Measurements from ENCODE around the gene ALG14. TPM values are rescaled to one million over a fixed set of nuclear protein-coding genes. Genes with fewer than 3 reads are reported as not detected.

ALG14 gene
- polyA plus RNA-seq, 1 of the 3 experiments (the other 2 are of a cell fraction): 2.5 TPM

DNA sequence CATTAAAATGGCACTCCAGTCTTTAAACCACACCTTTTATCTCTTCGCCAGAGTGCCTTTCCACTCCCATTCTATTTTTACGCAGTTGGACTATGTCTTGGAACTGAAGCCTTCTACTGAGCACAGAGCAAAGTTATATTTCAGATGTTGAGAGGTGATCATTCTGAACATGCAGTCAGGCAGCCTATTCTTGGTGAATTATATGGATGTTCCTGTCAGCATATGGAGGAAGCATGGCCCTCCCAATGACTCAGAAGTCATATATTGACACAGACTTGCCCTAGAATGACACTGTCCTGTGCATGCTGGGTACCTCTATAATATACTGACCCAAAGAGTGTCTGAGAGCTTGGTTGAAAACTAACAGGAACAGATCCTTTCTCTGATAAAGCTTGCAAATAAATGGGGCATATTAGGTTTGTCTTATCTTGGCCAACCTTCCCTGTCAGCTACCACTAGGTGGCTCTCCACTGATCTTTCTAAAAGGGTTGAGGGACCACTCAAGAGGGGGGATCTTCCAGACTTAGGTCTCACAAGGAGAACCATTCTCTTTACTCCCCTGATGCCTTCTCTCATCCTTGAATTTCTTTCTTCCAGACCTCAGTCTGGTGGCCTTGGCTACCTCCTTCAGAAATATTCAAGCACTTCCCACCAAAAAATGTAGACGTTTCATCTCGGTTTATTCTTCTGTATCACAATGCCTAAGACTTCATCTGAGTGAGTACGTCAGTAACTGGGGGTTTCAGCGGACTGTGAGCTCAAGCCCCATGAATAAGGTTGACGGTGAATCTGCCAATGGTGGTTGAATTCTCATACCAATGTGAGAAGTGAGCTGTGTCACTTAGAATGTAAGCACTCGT is 11.8 kb upstream of the ALG14 start:
- peaks cover 5% of the 10 kb centered on the region in 2 experiments; a peak in 2 of 4 replicates for H3K4me1 ChIP-seq (ENCODE audit: control insufficient read depth in 1 of 2, insufficient read depth in 2 of 2, low read depth in 1 of 2, low read length in 1 of 2)
- H3K79me2 ChIP-seq (ENCODE audit: insufficient read depth): no peaks in the 10 kb centered on the region
- TF ChIP-seq RAD21 (IDR thresholded peaks at IDR 0.05; ENCODE audit: low read length): peak; percentile 53
- no peak for TF ChIP-seq MEF2A (IDR thresholded peaks at IDR 0.05; ENCODE audit: borderline replicate concordance, low read depth)
- no peak for TF ChIP-seq EP300 (IDR thresholded peaks at IDR 0.05; ENCODE audit: borderline replicate concordance in 1 of 2, low read depth in 1 of 2, low read length in 1 of 2)
- TF ChIP-seq TAF1 (IDR thresholded peaks at IDR 0.05; ENCODE audit: borderline replicate concordance, low read depth, low read length): no peak
- TF ChIP-seq EZH2phosphoT487 (IDR thresholded peaks at IDR 0.05; ENCODE audit: borderline replicate concordance, low read depth): no peak
- no peak for TF ChIP-seq JUND (IDR thresholded peaks at IDR 0.05)
- TF ChIP-seq, protein P1, sequence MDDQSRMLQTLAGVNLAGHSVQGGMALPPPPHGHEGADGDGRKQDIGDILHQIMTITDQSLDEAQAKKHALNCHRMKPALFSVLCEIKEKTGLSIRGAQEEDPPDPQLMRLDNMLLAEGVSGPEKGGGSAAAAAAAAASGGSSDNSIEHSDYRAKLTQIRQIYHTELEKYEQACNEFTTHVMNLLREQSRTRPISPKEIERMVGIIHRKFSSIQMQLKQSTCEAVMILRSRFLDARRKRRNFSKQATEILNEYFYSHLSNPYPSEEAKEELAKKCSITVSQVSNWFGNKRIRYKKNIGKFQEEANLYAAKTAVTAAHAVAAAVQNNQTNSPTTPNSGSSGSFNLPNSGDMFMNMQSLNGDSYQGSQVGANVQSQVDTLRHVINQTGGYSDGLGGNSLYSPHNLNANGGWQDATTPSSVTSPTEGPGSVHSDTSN (IDR thresholded peaks at IDR 0.05): no peak
- TF ChIP-seq, protein P2, sequence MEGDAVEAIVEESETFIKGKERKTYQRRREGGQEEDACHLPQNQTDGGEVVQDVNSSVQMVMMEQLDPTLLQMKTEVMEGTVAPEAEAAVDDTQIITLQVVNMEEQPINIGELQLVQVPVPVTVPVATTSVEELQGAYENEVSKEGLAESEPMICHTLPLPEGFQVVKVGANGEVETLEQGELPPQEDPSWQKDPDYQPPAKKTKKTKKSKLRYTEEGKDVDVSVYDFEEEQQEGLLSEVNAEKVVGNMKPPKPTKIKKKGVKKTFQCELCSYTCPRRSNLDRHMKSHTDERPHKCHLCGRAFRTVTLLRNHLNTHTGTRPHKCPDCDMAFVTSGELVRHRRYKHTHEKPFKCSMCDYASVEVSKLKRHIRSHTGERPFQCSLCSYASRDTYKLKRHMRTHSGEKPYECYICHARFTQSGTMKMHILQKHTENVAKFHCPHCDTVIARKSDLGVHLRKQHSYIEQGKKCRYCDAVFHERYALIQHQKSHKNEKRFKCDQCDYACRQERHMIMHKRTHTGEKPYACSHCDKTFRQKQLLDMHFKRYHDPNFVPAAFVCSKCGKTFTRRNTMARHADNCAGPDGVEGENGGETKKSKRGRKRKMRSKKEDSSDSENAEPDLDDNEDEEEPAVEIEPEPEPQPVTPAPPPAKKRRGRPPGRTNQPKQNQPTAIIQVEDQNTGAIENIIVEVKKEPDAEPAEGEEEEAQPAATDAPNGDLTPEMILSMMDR (IDR thresholded peaks at IDR 0.05): peak; percentile 68
- no peak for TF ChIP-seq NRF1 (IDR thresholded peaks at IDR 0.05; ENCODE audit: low read depth, low read length)
- TF ChIP-seq SMC3 (IDR thresholded peaks at IDR 0.05; ENCODE audit: low read depth, low read length): peak; percentile 28; the same call in 1 of the 2 replicates
- TF ChIP-seq YY1 (IDR thresholded peaks at IDR 0.05; ENCODE audit: low read depth): no peak
- TF ChIP-seq, protein P3, sequence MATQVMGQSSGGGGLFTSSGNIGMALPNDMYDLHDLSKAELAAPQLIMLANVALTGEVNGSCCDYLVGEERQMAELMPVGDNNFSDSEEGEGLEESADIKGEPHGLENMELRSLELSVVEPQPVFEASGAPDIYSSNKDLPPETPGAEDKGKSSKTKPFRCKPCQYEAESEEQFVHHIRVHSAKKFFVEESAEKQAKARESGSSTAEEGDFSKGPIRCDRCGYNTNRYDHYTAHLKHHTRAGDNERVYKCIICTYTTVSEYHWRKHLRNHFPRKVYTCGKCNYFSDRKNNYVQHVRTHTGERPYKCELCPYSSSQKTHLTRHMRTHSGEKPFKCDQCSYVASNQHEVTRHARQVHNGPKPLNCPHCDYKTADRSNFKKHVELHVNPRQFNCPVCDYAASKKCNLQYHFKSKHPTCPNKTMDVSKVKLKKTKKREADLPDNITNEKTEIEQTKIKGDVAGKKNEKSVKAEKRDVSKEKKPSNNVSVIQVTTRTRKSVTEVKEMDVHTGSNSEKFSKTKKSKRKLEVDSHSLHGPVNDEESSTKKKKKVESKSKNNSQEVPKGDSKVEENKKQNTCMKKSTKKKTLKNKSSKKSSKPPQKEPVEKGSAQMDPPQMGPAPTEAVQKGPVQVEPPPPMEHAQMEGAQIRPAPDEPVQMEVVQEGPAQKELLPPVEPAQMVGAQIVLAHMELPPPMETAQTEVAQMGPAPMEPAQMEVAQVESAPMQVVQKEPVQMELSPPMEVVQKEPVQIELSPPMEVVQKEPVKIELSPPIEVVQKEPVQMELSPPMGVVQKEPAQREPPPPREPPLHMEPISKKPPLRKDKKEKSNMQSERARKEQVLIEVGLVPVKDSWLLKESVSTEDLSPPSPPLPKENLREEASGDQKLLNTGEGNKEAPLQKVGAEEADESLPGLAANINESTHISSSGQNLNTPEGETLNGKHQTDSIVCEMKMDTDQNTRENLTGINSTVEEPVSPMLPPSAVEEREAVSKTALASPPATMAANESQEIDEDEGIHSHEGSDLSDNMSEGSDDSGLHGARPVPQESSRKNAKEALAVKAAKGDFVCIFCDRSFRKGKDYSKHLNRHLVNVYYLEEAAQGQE (IDR thresholded peaks at IDR 0.05; ENCODE audit: low read depth, low read length): no peak
- no peak for TF ChIP-seq FOXJ3 (CRISPR knock-in tag; IDR thresholded peaks at IDR 0.05)
- no peak for TF ChIP-seq MXI1 (IDR thresholded peaks at IDR 0.05; ENCODE audit: low read depth, low read length)
- TF ChIP-seq TCF12 (IDR thresholded peaks at IDR 0.05): no peak
- H3K36me3 ChIP-seq (replicated peaks in 1 of 2; ENCODE audit: control insufficient read depth in 1 of 2, insufficient read depth in 2 of 2, low read length in 1 of 2): no peaks in the 10 kb centered on the region
- peaks cover 10% of the 10 kb centered on the region for H3F3A ChIP-seq (replicated peaks; ENCODE audit: insufficient read depth)
- CTCF ChIA-PET: interaction anchor here (0.6 to 3.8 kb wide), 18 partner anchors 9 to 930 kb away, joined by 3 to 13 read pairs (median 3); partner anchors contain the start of genes ALG14, RWDD3 and TLCD4
- no peak overlapping the region for H3K9ac ChIP-seq
- no peaks in the 10 kb centered on the region; the same call in 1 of the 2 replicates for H3K27me3 ChIP-seq (ENCODE audit: insufficient read depth)
- no peak overlapping the region for H3K27ac ChIP-seq (ENCODE audit: low read depth in 2 of 2, low read length in 1 of 2)
- H2AFZ ChIP-seq (ENCODE audit: low read depth): peak overlapping the region; percentile 43; the same call in 1 of the 2 replicates
- DNase-seq: peak; percentile 61
- H3K9me2 ChIP-seq: no peaks in the 10 kb centered on the region
- POLR2A ChIA-PET: no interaction called here
- H3K4me3 ChIP-seq (ENCODE audit: low read depth in 2 of 2, low read length in 1 of 2): no peak overlapping the region
- H3K9me3 ChIP-seq: no peaks in the 10 kb centered on the region
- WGBS (ENCODE audit: low lambda C conversion rate): 76% methylated on average over 8 of the region's 8 CpGs
- no peak overlapping the region for H3K4me2 ChIP-seq
- H4K20me1 ChIP-seq (ENCODE audit: insufficient read depth): no peaks in the 10 kb centered on the region

All from SK-N-SH (cell line).